Measurements from ENCODE around the gene ADARB1. TPM values are rescaled to one million over a fixed set of nuclear protein-coding genes. Genes with fewer than 3 reads are reported as not detected.

Gene ADARB1
- total and polyA plus RNA-seq, 2 of the 8 experiments (the other 6 are each of a cell fraction or from before 2014, with no cell fraction given), result 4.7 to 14.9 TPM

GRCh38 chr21:45250272-45250671 is 175.9 kb downstream of the ADARB1 start:
- Histone ChIP-seq H3K56ac (replicated peaks; ENCODE audit: insufficient read length, low read depth, low read length) (no peak overlapping the region), H3K23ac (ENCODE audit: insufficient read length) (no peak overlapping the region), H2BK15ac (ENCODE audit: low read length) (no peak overlapping the region), H3K23me2 (ENCODE audit: low read depth, low read length) (no peaks in the 10 kb centered on the region), H3K4me2 (ENCODE audit: insufficient read depth in 1 of 2, low read depth in 2 of 2, low read length in 2 of 2) (no peak overlapping the region), H3K4me3 (ENCODE audit: extremely low read depth in 1 of 4, insufficient read depth in 2 of 4, low read depth in 3 of 4, low read length in 4 of 4) (no peak overlapping the region), H3K79me1 (ENCODE audit: low read depth, low read length) (no peaks in the 10 kb centered on the region), H2BK12ac (ENCODE audit: low read depth, low read length) (no peak overlapping the region), H3K4me1 (replicated peaks in 1 of 4; ENCODE audit: control insufficient read depth in 3 of 4, insufficient read depth in 4 of 4, low read length in 3 of 4) (peaks cover 0 to 13% (median 7%) of the 10 kb centered on the region in 4 experiments; a peak in 5 of 7 replicates), H2AK5ac (ENCODE audit: low read depth, low read length) (no peak overlapping the region), H4K5ac (ENCODE audit: insufficient read length, low read depth, low read length) (no peak overlapping the region), H3K18ac (ENCODE audit: extremely low read depth, low read length) (no peak overlapping the region), H4K20me1 (replicated peaks in 1 of 2; ENCODE audit: control insufficient read depth in 1 of 2, insufficient read depth in 2 of 2, low read length in 2 of 2) (no peaks in the 10 kb centered on the region), H2BK5ac (ENCODE audit: low read depth, low read length) (no peak overlapping the region), H3K36me3 (ENCODE audit: control insufficient read depth in 2 of 4, insufficient read depth in 4 of 4, low read length in 3 of 4) (no peaks in the 10 kb centered on the region), H3K79me2 (ENCODE audit: control insufficient read depth in 1 of 2, insufficient read depth in 2 of 2, low read length in 2 of 2) (no peaks in the 10 kb centered on the region), H3K27me3 (replicated peaks in 1 of 4; ENCODE audit: control insufficient read depth in 3 of 4, extremely low read depth in 1 of 4, insufficient read depth in 3 of 4, low read length in 3 of 4) (no peaks in the 10 kb centered on the region; a peak in 1 of 7 replicates), H3K9ac (replicated peaks in 1 of 4; ENCODE audit: extremely low read depth in 1 of 4, low read depth in 3 of 4, low read length in 3 of 4) (no peak overlapping the region), H3K27ac (ENCODE audit: low read depth, low read length) (no peak overlapping the region), H3K9me3 (ENCODE audit: insufficient read depth in 2 of 2, low read depth in 1 of 2, low read length in 1 of 2) (no peaks in the 10 kb centered on the region), H3K14ac (ENCODE audit: insufficient read length) (no peak overlapping the region), H2BK20ac (ENCODE audit: low read length) (no peak overlapping the region), H2AFZ (ENCODE audit: low read length) (no peak overlapping the region), H2BK120ac (replicated peaks; ENCODE audit: low read depth, low read length) (no peak overlapping the region), H3K4ac (replicated peaks; ENCODE audit: insufficient read length, low read depth, low read length) (no peak overlapping the region), H4K91ac (replicated peaks; ENCODE audit: insufficient read length, low read length) (no peak overlapping the region), H4K8ac (ENCODE audit: extremely low read depth, insufficient read depth, low read length) (no peak overlapping the region)
- POLR2A ChIA-PET (ENCODE audit: partially characterized antibody), result no interaction called here
- 93% methylated on average over 3 of the region's 3 CpGs; no CpG with 5 or more reads in 1 of the 2 experiments for WGBS, 2 experiments (ENCODE audit: extremely low coverage in 1 of 2, insufficient coverage in 1 of 2, insufficient read length in 1 of 2, insufficient replicate concordance in 2 of 2, low coverage in 1 of 2, low lambda C conversion rate in 2 of 2, missing lambda C conversion rate in 1 of 2)
- no peak for FAIRE-seq
- DNase-seq (ENCODE audit: low read depth in 1 of 2, low spot score in 2 of 2), result no peak
- CTCF ChIA-PET (ENCODE audit: partially characterized antibody), result interaction anchor here (3.7 kb wide), 1 partner anchor 111 kb away, joined by 28 read pairs; no protein-coding TSS in a partner anchor
- TF ChIP-seq HDAC6 (IDR thresholded peaks at IDR 0.05; ENCODE audit: low read depth, low read length) (no peak), JUN (IDR thresholded peaks at IDR 0.05; ENCODE audit: low read depth, low read length) (no peak), EP300 (IDR thresholded peaks at IDR 0.05; ENCODE audit: borderline replicate concordance in 1 of 2, low read depth in 2 of 2, low read length in 2 of 2) (no peak), TEAD4 (IDR thresholded peaks at IDR 0.05; ENCODE audit: low read depth, low read length) (no peak), MAFK (IDR thresholded peaks at IDR 0.05; ENCODE audit: low read depth, low read length) (no peak)

Measured in H1 (cell line).